IMR-90 (cell line): Measurements from ENCODE around the gene CTPS1. TPM values are rescaled to one million over a fixed set of nuclear protein-coding genes. Genes with fewer than 3 reads are reported as not detected.

Experiments
- ATAC-seq: fragments of 200-7000 bp; cut with Tn5 transposase; 2 replicates; pipeline ENCODE4 v1.9.1; 2020; ENCODE audit warnings: low read depth, mild to moderate bottlenecking, moderate library complexity
- BruUV-seq: library from RNA; stranded (reverse); fragments of 400-500 nt; replicated peaks from 2 replicates; lab custom pipeline; 2021; lab: Mats Ljungman, UMichigan
- CTCF ChIA-PET: fragments of 300-600 bp; formaldehyde crosslinking; extraction: SDS; loops from one replicate; lab custom pipeline; 2021; ENCODE audit warnings: antibody characterized with exemption; lab: Yijun Ruan, JAX
- POLR2A ChIA-PET: fragments of 300-600 bp; sonication (Branson Sonifier 250); formaldehyde crosslinking; loops from one replicate; lab custom pipeline; 2022; ENCODE audit warnings: antibody characterized with exemption; ENCODE audit not compliant: unreplicated experiment; lab: Charles Lee
- DNase-seq: peaks from one replicate; pipeline ENCODE4 v3.0.0; 2013
- H2AFZ ChIP-seq: replicated peaks from 2 replicates; pipeline ENCODE3; 2013; ENCODE audit warnings: low read length, mild to moderate bottlenecking; ENCODE audit not compliant: poor library complexity
- H2AK5ac ChIP-seq: 2 replicates; pipeline ENCODE4 v1.6.1; 2013; ENCODE audit warnings: low read depth, low read length, inconsistent platforms
- H2AK9ac ChIP-seq: replicated peaks from 2 replicates; pipeline ENCODE3; 2013; ENCODE audit warnings: mild to moderate bottlenecking, low read depth, low read length, moderate library complexity; ENCODE audit not compliant: poor library complexity
- H2BK120ac ChIP-seq: 2 replicates; pipeline ENCODE4 v1.6.1; 2013; ENCODE audit warnings: low read depth, low read length, inconsistent platforms
- H2BK15ac ChIP-seq: 3 replicates; pipeline ENCODE4 v1.6.1; 2013; ENCODE audit warnings: low read depth, low read length, inconsistent platforms
- H2BK20ac ChIP-seq: 2 replicates; pipeline ENCODE4 v1.6.1; 2013; ENCODE audit warnings: low read depth, mild to moderate bottlenecking, inconsistent platforms, low read length, moderate library complexity
- H2BK5ac ChIP-seq: 2 replicates; pipeline ENCODE4 v1.6.1; 2013; ENCODE audit warnings: mild to moderate bottlenecking, low read depth, low read length, inconsistent platforms; ENCODE audit not compliant: poor library complexity, severe bottlenecking
- H3K14ac ChIP-seq: replicated peaks from 2 replicates; pipeline ENCODE4 v1.6.1; 2013; ENCODE audit warnings: low read depth, low read length, inconsistent platforms
- H3K18ac ChIP-seq: 2 replicates; pipeline ENCODE4 v1.6.1; 2013; ENCODE audit warnings: low read depth, low read length, control low read depth
- H3K23ac ChIP-seq: 2 replicates; pipeline ENCODE4 v1.6.1; 2013; ENCODE audit warnings: low read depth, low read length, inconsistent platforms
- H3K27ac ChIP-seq: 2 replicates; pipeline ENCODE4 v1.5.1; 2013; ENCODE audit warnings: mild to moderate bottlenecking, control low read depth, low read length; ENCODE audit not compliant: insufficient read depth
- H3K27me3 ChIP-seq: 2 replicates; pipeline ENCODE4 v1.6.1; 2013; ENCODE audit warnings: low read length; ENCODE audit not compliant: control insufficient read depth, insufficient read depth
- H3K36me3 ChIP-seq: 2 replicates; pipeline ENCODE4 v1.6.1; 2013; ENCODE audit warnings: low read length, mixed read lengths; ENCODE audit not compliant: control insufficient read depth, insufficient read depth
- H3K4ac ChIP-seq: 2 replicates; pipeline ENCODE4 v1.6.1; 2013; ENCODE audit warnings: low read depth, low read length, inconsistent platforms
- H3K4me1 ChIP-seq: 2 replicates; pipeline ENCODE4 v1.6.1; 2013; ENCODE audit warnings: low read length, mixed read lengths; ENCODE audit not compliant: control insufficient read depth, insufficient read depth
- H3K4me2 ChIP-seq: 2 replicates; pipeline ENCODE4 v1.6.1; 2013; ENCODE audit warnings: low read depth, mild to moderate bottlenecking, control low read depth, low read length, moderate library complexity
- H3K4me3 ChIP-seq: 2 replicates; pipeline ENCODE4 v1.5.1; 2013; ENCODE audit warnings: low read depth, mild to moderate bottlenecking, control low read depth, low read length, moderate library complexity; ENCODE audit not compliant: insufficient read depth
- H3K56ac ChIP-seq: 2 replicates; pipeline ENCODE4 v1.6.1; 2013; ENCODE audit warnings: low read length, inconsistent platforms; ENCODE audit not compliant: insufficient read depth; ENCODE audit errors: extremely low read depth
- H3K79me1 ChIP-seq, 2 experiments: 2 replicates each; pipeline ENCODE4 v1.6.1; 2013; ENCODE audit warnings: low read length in 2 of 2, inconsistent platforms in 1 of 2, low read depth in 1 of 2
- H3K9ac ChIP-seq: 2 replicates; pipeline ENCODE4 v1.6.1; 2013; ENCODE audit warnings: low read depth, low read length, control low read depth
- H3K9me1 ChIP-seq: 2 replicates; pipeline ENCODE4 v1.6.1; 2013; ENCODE audit warnings: low read length, inconsistent platforms; ENCODE audit not compliant: insufficient read depth
- H3K9me3 ChIP-seq: 2 replicates; pipeline ENCODE4 v1.6.1; 2013; ENCODE audit warnings: low read length; ENCODE audit not compliant: control insufficient read depth, insufficient read depth
- H4K20me1 ChIP-seq: 2 replicates; pipeline ENCODE4 v1.6.1; 2013; ENCODE audit warnings: low read length, inconsistent platforms; ENCODE audit not compliant: insufficient read depth
- H4K5ac ChIP-seq: 2 replicates; pipeline ENCODE4 v1.6.1; 2013; ENCODE audit warnings: mild to moderate bottlenecking, low read depth, low read length, control low read depth
- H4K8ac ChIP-seq, 2 experiments: 2 replicates each; pipeline ENCODE4 v1.6.1; 2013; ENCODE audit warnings: low read depth in 2 of 2, low read length in 2 of 2, control low read depth in 1 of 2, inconsistent platforms in 1 of 2
- H4K91ac ChIP-seq: 2 replicates; pipeline ENCODE4 v1.6.1; 2013; ENCODE audit warnings: low read depth, low read length, inconsistent platforms; ENCODE audit not compliant: insufficient read depth
- CHD1 ChIP-seq: IDR thresholded peaks from 2 replicates; pipeline ENCODE4 v1.6.1; 2012; ENCODE audit warnings: low read depth, low read length, improper control_type of control experiment
- MAZ ChIP-seq: IDR thresholded peaks from 2 replicates; pipeline ENCODE4 v1.6.1; 2012; ENCODE audit warnings: low read depth, mild to moderate bottlenecking, low read length, improper control_type of control experiment, moderate library complexity, borderline replicate concordance
- NFE2L2 ChIP-seq: fragments of 150-350 bp; IDR thresholded peaks from 2 replicates; pipeline ENCODE4 v1.6.1; 2016; ENCODE audit warnings: low read depth, mild to moderate bottlenecking, low read length
- WGBS, 2 experiments: methylation state at CpG; one replicate each; pipeline versions ENCODE4 v1.1.5 to v1.1.7; 2013; ENCODE audit warnings: missing lambda C conversion rate in 2 of 2; ENCODE audit not compliant: insufficient read length in 1 of 2; ENCODE audit errors: extremely low coverage in 2 of 2; 5-methylcytosine and 5-hydroxymethylcytosine counted together
- dilution Hi-C: fragments of 300-500 bp; cut with HindIII; formaldehyde crosslinking; loops from one replicate; pipeline ENCODE4 v1.14.3; 2018; ENCODE audit warnings: low sequenced_read_pairs; ENCODE audit not compliant: unreplicated experiment
- in situ Hi-C: fragments of 300-500 bp; cut with MboI; formaldehyde crosslinking; loops from 3 replicates; pipeline ENCODE4 v1.14.3; 2019; ENCODE audit warnings: low sequenced_read_pairs, inconsistent platforms, mixed read lengths
- intact Hi-C: fragments of 100-400 bp; cut with micrococcal nuclease; formaldehyde crosslinking; loops from 2 replicates; pipeline ENCODE4 v1.10.0; 2022
- polyA plus RNA-seq, 3 experiments: library from polyadenylated mRNA; depleted of rRNA; stranded (reverse); fragments of >200 nt; gene quantifications; 2 replicates each; pipeline ENCODE4 v1.2.3, GENCODE V29; 2012; ENCODE audit warnings: low replicate concordance in 1 of 3
- total RNA-seq: library from RNA; depleted of rRNA; stranded (reverse); fragments of >200 nt; gene quantifications from 2 replicates; pipeline ENCODE4 v1.2.3, GENCODE V29; 2012

Gene CTPS1
- total and polyA plus RNA-seq, 2 of the 4 experiments (the other 2 are of a cell fraction), result 40.4 to 41.0 TPM

DNA sequence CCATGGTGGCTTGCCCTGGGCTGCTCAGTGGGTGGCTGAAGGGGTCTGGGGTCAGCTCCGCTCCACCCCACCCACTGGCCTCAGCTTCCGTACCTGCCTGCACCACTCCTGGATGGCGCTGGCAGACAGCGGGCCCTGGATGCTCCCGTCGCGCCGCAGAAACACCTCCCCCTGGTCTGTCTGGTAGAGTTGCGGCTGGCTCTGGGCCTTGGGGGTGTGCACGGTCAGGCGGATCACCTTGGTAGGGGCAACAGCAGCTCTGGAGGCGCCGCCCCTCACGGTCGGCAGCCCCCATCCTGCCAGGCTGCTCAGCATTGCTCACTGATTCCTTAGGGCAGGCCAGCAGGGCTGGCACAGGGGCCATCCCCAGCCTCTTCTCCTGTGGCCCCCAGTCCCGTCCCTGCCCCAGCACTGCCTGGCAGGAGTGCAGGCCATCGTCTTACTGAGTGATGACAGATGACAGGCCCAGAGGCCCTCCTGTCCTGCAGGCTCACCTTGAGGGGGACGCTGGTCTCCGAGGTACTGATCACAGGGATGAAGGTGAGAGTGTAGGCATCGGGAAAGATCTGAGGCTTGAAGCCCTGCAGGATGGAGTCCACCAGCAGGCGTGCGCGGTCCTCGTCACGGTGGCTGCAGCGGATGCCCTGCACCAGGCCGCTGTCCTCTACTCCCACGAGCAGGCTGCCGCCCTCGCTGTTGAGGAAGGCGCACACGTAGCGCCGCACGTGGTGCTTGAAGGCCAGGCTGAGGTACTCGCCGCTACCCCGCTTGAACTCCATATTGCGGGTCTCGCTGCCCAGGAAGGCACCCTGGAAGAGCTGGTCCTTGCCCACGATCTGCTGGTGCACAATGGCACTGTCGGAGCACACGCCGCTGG lies 37.9 kb downstream of the CTPS1 start:
- no peak overlapping the region for H2BK120ac ChIP-seq
- no peak overlapping the region for H2AFZ ChIP-seq
- no peak overlapping the region for H4K5ac ChIP-seq
- H3K4me3 ChIP-seq, result no peak overlapping the region
- no peak overlapping the region for H3K56ac ChIP-seq
- H4K8ac ChIP-seq, result no peak overlapping the region
- no peak overlapping the region for H3K27ac ChIP-seq
- H2BK20ac ChIP-seq, result no peak overlapping the region
- H3K14ac ChIP-seq, result no peak overlapping the region
- 98% methylated on average over 23 of the region's 44 CpGs; no CpG with 5 or more reads in 1 of the 2 experiments for WGBS, 2 experiments
- H3K27me3 ChIP-seq, result no peaks in the 10 kb centered on the region
- CTCF ChIA-PET, result interaction anchor here (0.7 kb wide), 1 partner anchor 14 kb away, joined by 3 read pairs; no protein-coding TSS in a partner anchor
- POLR2A ChIA-PET, result no interaction called here
- no peak overlapping the region for H4K91ac ChIP-seq
- in situ Hi-C loops (no loop called here), dilution Hi-C loops (no loop called here), intact Hi-C loops (no loop called here)
- no peaks in the 10 kb centered on the region for H3K9me3 ChIP-seq
- H2BK15ac ChIP-seq, result no peak overlapping the region
- no peak overlapping the region for H3K23ac ChIP-seq
- H3K4me1 ChIP-seq, result peaks cover 5% of the 10 kb centered on the region
- ATAC-seq, result no peak
- H2AK9ac ChIP-seq, result no peak overlapping the region
- no peak for DNase-seq
- no peak overlapping the region for H3K18ac ChIP-seq
- no peak overlapping the region for H2AK5ac ChIP-seq
- H3K9ac ChIP-seq, result no peak overlapping the region
- peaks cover 0 to 25% of the 10 kb centered on the region in 2 experiments; a peak in 3 of 4 replicates for H3K79me1 ChIP-seq
- BruUV-seq, result no TSS peak
- H3K9me1 ChIP-seq, result peaks cover 8% of the 10 kb centered on the region; the same call in 1 of the 2 replicates
- TF ChIP-seq MAZ (no peak), NFE2L2 (no peak), CHD1 (no peak)
- H3K4me2 ChIP-seq, result no peak overlapping the region
- H3K36me3 ChIP-seq, result peaks cover 14% of the 10 kb centered on the region
- no peak overlapping the region for H3K4ac ChIP-seq
- H4K20me1 ChIP-seq, result peaks cover 9% of the 10 kb centered on the region; the same call in 1 of the 2 replicates
- no peak overlapping the region for H2BK5ac ChIP-seq
